Neural crest cell (in vitro differentiated cells): ENCODE measurements around the gene HOXD12. TPM values are rescaled to one million over a fixed set of nuclear protein-coding genes. Genes with fewer than 3 reads are reported as not detected.

Experiments used
- DNase-seq: peaks from one replicate; pipeline ENCODE4 v3.0.0; 2021; ENCODE audit warnings: low read depth, mixed read lengths, low spot score
- H3K27ac Mint-ChIP-seq: one replicate; pipeline ENCODE4 v1.8.0; 2021; ENCODE audit warnings: mild to moderate bottlenecking, mixed read lengths; ENCODE audit not compliant: unreplicated experiment
- H3K27me3 Mint-ChIP-seq: 2 replicates; pipeline ENCODE4 v1.8.0; 2021; ENCODE audit warnings: low read depth, mild to moderate bottlenecking, mixed read lengths
- H3K36me3 Mint-ChIP-seq: 2 replicates; pipeline ENCODE4 v1.8.0; 2021; ENCODE audit warnings: low read depth, mild to moderate bottlenecking, mixed read lengths
- H3K4me1 Mint-ChIP-seq: 2 replicates; pipeline ENCODE4 v1.8.0; 2021; ENCODE audit warnings: mixed read lengths
- H3K4me3 Mint-ChIP-seq: one replicate; pipeline ENCODE4 v1.8.0; 2021; ENCODE audit warnings: mild to moderate bottlenecking, mixed read lengths
- H3K9me3 Mint-ChIP-seq: 2 replicates; pipeline ENCODE4 v1.8.0; 2021; ENCODE audit warnings: mixed read lengths
- total RNA-seq: library from RNA; stranded (reverse); gene quantifications from 2 replicates; pipeline ENCODE4 v1.2.1, GENCODE V29; 2021
- TF ChIP-seq, protein P1 (sequence below): fragments of 200-600 bp; sonication (generic); conservative IDR thresholded peaks from 2 replicates; pipeline ENCODE4 v1.5.0; 2021; ENCODE audit warnings: antibody characterized with exemption, mild to moderate bottlenecking

HOXD12 gene
- total RNA-seq, 1 donor from 2014 or later, result not detected

DNA sequence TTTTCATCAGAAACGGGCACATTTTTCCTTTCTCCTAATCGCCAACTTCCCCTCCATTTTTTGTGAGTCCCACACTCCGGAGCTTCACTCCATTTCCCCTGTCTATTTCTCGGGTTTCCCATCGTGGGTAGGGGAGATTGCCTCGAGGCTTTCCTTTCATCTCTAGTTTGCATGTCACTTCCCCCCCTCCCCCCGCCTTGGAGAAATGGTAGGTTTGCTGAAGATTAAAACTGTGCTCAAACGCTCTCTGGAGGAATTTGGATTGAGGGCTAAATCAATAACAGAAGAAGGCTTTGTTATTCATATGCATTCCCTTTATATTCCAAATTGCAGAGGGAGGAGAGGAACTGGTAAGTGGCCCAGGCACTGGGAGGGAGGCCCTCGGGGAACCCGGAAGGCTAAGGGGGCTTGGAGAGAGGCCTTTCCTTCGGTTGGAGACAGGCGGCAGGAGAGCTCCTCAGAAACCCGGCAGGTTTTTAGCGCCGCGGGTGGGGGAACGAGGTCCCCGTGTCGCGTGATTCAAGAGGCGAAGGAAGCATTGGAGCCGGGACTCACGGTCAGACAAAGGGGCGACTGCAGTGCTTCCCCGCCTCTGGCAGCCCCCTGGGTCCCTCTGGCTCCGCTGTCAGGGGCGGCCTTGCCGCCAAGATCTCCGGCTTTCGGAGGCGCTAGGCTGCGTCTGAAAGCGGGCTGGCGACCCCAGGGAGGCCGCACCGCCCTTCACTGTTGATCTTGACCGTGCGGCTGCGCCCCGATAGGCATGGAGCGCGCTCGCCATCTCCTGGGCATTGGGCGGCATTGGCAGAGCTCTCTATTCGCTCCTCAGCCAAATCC is 2.4 kb upstream of the HOXD12 start:
- Mint-ChIP-seq H3K36me3 (peaks cover 3% of the 10 kb centered on the region), H3K27me3 (peaks cover 96% of the 10 kb centered on the region), H3K4me3 (peak overlapping the region; percentile 44), H3K4me1 (peaks cover 18% of the 10 kb centered on the region), H3K9me3 (no peaks in the 10 kb centered on the region), H3K27ac (no peak overlapping the region)
- DNase-seq, result peak; percentile 73
- TF ChIP-seq, protein P1, sequence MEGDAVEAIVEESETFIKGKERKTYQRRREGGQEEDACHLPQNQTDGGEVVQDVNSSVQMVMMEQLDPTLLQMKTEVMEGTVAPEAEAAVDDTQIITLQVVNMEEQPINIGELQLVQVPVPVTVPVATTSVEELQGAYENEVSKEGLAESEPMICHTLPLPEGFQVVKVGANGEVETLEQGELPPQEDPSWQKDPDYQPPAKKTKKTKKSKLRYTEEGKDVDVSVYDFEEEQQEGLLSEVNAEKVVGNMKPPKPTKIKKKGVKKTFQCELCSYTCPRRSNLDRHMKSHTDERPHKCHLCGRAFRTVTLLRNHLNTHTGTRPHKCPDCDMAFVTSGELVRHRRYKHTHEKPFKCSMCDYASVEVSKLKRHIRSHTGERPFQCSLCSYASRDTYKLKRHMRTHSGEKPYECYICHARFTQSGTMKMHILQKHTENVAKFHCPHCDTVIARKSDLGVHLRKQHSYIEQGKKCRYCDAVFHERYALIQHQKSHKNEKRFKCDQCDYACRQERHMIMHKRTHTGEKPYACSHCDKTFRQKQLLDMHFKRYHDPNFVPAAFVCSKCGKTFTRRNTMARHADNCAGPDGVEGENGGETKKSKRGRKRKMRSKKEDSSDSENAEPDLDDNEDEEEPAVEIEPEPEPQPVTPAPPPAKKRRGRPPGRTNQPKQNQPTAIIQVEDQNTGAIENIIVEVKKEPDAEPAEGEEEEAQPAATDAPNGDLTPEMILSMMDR, result peak; percentile 92

DNA sequence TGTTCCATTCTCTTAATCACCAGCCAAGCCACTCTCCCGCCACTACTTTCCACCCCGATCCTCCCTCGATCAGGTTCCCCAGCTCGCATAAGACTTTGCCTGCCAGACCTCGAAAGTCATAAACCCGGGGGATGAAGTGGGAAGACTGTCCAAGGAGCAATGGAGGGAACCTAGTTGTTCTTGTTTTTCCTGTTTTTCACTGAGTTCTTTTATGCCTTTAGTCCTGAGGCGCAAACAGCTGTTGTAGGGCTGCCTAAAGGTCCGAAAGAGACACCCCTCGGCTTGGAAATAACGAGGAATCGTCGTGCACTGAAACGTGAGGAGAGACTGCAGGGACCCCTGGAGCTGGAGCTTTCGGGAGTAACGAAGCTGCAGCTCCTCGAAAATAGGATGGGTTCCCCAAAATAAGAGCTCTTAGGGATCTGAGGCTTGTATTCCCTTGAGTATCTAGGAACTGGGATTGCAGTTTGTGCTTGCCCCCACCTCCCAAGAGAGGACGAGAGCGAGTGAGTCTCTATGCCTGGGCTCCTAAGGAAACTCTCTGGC is 1.7 kb upstream of the HOXD12 start:
- no peak for DNase-seq
- H3K4me3 Mint-ChIP-seq, result peak overlapping the region; percentile 44
- peaks cover 18% of the 10 kb centered on the region for H3K4me1 Mint-ChIP-seq
- TF ChIP-seq, protein P1, result peak; percentile 4
- no peak overlapping the region for H3K27ac Mint-ChIP-seq
- no peaks in the 10 kb centered on the region for H3K9me3 Mint-ChIP-seq
- H3K36me3 Mint-ChIP-seq, result peaks cover 3% of the 10 kb centered on the region
- peaks cover 100% of the 10 kb centered on the region for H3K27me3 Mint-ChIP-seq

DNA sequence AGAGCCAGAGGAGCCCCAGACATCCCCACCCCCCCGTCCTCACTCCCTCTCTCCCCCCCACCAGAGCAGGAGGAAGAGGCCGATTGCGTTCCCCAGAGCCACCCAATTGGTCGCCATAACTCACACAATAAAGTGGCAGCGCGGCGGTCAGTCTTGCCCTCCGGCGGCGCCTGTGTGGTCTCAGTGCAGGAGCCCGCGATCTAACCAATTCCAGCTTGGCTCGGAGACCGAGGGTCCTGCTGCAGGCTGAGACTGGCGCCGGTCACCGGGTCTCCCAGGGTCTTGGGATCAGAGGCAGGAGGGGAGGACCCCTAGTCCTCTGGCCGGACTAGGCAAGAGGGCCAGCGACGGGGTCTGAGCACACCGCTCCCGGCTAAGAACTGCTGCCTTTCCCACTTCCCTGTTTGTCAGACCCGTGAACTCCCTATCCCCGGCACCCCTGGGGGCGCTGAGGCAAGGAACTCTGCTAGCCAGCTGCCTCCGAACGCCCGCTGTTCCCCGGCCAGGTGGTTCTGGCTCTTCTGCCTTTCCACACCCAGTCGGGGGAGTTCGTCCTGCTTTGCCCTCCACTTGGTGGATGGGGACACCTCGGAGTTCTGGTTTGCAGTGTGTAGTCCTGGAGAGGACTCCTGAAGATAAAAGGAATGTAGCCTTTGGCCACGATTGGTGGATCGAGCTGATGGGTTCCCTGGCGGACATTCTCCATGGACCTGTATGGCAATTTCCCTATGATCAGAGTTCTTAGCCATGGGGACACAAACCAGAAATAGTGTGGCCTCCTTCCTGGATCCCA is 1.0 kb upstream of the HOXD12 start:
- TF ChIP-seq, protein P1, result no peak
- Mint-ChIP-seq H3K36me3 (peaks cover 3% of the 10 kb centered on the region), H3K4me1 (peaks cover 15% of the 10 kb centered on the region), H3K4me3 (no peak overlapping the region), H3K27me3 (peaks cover 100% of the 10 kb centered on the region), H3K27ac (no peak overlapping the region), H3K9me3 (no peaks in the 10 kb centered on the region)
- DNase-seq, result no peak

DNA sequence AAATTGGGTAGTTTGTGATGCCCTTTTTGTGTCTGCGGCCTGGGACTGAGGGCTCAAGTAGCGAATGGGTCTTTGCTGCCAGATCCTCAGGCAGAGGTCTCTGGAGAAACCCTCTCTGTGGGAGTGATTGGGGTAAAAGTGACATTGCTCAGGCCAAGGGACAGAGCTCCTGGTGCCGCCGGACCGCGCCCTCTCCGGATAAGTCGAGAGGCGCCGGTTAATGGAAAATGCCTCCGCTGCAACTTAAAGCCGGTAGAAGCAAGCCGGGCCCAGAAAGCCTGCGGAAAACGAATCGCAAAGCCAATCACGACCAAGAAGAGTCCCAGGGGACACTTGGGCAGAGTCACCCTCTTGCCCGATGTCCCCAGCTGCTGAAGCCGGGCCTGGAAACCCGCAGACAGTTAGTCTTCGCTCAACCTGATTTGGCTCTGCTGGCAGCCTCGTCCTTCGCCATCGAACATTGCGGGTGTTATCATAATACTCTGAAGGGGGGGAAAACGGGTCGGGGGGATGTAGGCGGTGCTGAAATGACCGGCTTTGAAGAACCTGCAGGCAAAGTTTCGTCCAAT is 352 bp upstream of the HOXD12 start:
- TF ChIP-seq, protein P1, result no peak
- Mint-ChIP-seq H3K9me3 (no peaks in the 10 kb centered on the region), H3K27ac (no peak overlapping the region), H3K4me1 (peaks cover 15% of the 10 kb centered on the region), H3K36me3 (peaks cover 3% of the 10 kb centered on the region), H3K4me3 (no peak overlapping the region), H3K27me3 (peaks cover 100% of the 10 kb centered on the region)
- DNase-seq, result no peak

DNA sequence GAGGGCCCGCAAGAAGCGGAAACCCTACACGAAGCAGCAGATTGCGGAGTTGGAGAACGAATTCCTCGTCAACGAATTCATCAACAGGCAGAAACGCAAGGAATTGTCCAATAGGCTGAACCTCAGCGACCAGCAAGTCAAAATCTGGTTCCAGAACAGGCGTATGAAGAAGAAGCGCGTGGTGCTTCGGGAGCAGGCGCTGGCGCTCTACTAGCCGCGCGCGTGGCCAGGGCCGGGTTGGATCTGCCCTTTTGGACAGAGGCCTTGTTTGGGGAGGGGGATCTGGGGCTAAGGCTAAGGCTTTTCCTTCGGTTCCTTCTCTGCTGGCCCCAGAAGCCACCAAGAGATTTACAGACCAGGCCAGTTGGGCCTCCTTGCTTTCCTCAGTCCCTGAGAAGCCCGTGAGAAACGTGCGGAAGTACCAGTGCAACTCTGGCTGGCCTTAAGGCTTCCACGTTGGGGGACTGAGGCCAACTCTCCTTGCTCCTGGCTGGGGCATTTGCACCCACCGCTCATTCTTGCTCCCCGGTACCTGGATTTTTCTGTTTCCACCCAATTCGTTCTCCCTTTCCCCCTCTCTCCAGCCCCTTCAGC is 1.0 kb downstream of the HOXD12 start:
- Mint-ChIP-seq H3K9me3 (no peaks in the 10 kb centered on the region), H3K4me3 (no peak overlapping the region), H3K4me1 (peaks cover 15% of the 10 kb centered on the region), H3K27me3 (peaks cover 100% of the 10 kb centered on the region), H3K27ac (no peak overlapping the region), H3K36me3 (peaks cover 3% of the 10 kb centered on the region)
- TF ChIP-seq, protein P1, result no peak
- no peak for DNase-seq
